Measurements from ENCODE around the gene NOD2. TPM values are rescaled to one million over a fixed set of nuclear protein-coding genes. Genes with fewer than 3 reads are reported as not detected.

The NOD2 gene
- total and polyA plus RNA-seq, 2 of the 13 experiments (the other 11 are each of a cell fraction or from before 2014, with no cell fraction given): 0.27 to 0.81 TPM

- TF ChIP-seq, protein P1, sequence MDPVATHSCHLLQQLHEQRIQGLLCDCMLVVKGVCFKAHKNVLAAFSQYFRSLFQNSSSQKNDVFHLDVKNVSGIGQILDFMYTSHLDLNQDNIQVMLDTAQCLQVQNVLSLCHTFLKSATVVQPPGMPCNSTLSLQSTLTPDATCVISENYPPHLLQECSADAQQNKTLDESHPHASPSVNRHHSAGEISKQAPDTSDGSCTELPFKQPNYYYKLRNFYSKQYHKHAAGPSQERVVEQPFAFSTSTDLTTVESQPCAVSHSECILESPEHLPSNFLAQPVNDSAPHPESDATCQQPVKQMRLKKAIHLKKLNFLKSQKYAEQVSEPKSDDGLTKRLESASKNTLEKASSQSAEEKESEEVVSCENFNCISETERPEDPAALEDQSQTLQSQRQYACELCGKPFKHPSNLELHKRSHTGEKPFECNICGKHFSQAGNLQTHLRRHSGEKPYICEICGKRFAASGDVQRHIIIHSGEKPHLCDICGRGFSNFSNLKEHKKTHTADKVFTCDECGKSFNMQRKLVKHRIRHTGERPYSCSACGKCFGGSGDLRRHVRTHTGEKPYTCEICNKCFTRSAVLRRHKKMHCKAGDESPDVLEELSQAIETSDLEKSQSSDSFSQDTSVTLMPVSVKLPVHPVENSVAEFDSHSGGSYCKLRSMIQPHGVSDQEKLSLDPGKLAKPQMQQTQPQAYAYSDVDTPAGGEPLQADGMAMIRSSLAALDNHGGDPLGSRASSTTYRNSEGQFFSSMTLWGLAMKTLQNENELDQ (CRISPR knock-in tag; IDR thresholded peaks at IDR 0.05; ENCODE audit: borderline replicate concordance): no peak
- TF ChIP-seq ZNF572 (CRISPR knock-in tag; IDR thresholded peaks at IDR 0.05) (peak; percentile 83; the same call in 1 of the 2 replicates), ZNF766 (CRISPR knock-in tag; IDR thresholded peaks at IDR 0.05; ENCODE audit: borderline replicate concordance) (peak; percentile 14; the same call in 1 of the 2 replicates), ZMYM3 (CRISPR knock-in tag; IDR thresholded peaks at IDR 0.05) (no peak)
Observed at GRCh38 chr16:50666658-50667496, 26.5 kb upstream of the NOD2 start (continued).

DNA sequence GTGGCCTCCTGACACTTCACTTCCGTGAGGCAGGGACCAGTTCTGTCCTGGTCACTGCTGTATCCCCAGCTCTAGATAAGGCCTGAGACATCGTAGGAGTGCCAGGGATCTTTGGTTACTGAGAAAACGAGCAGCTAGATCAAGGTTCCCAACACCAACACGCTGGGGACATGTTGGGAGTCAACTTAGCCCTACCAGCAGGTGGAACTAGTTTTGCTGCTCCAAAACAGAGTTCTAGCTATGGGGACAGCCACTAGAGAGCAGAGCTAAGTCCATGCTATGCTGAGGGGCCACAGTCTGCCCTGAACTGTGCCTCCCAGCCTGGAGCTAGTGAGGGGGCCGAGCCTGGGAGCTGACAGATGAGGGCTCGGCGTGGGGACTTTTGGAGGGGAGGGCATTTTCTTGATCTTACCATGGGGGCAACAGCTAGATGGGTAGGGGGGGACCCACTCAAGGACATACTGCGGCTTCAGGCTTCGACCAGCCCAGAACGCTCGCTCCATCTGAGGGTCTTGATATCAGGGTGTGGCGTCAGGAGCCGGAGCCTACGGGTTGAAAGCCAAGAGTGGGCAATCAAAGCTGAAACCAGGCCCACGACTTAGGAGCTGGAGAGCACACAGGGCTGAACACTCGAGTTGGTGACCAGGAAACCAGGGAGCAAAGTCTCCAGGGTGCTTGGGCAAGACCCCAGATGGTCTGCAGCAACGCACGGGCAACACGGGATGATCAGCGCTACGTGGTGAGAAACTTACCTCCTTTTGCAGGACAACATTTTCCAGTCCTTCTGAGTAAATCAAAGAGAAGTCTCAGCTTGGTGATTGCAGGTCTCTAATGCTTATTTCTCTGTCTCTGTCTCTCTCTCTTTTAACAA is 25.7 kb upstream of the NOD2 start:
- peak; percentile 15 for FAIRE-seq
- ATAC-seq: peak; percentile 67
- TF ChIP-seq SRY (CRISPR knock-in tag; IDR thresholded peaks at IDR 0.05) (0 out of 2 replicates have a peak, but pooled peaks have one; percentile 31), MTA1 (CRISPR knock-in tag; IDR thresholded peaks at IDR 0.05; ENCODE audit: borderline replicate concordance) (peak; percentile 70; the same call in 1 of the 2 replicates), FOXO1 (CRISPR knock-in tag; IDR thresholded peaks at IDR 0.05) (no peak), ZNF768 (CRISPR knock-in tag; IDR thresholded peaks at IDR 0.05) (peak; percentile 36; the same call in 1 of the 2 replicates), CHD4 (IDR thresholded peaks at IDR 0.05; ENCODE audit: borderline replicate concordance, low read length) (no peak), KMT2B (CRISPR knock-in tag; IDR thresholded peaks at IDR 0.05) (no peak), HOXA5 (CRISPR knock-in tag; IDR thresholded peaks at IDR 0.05) (no peak), DPF2 (CRISPR knock-in tag; IDR thresholded peaks at IDR 0.05; ENCODE audit: borderline replicate concordance, low read depth) (no peak), ZNF563 (CRISPR knock-in tag; IDR thresholded peaks at IDR 0.05) (no peak; the same call in 1 of the 2 replicates), ZNF615 (CRISPR knock-in tag; IDR thresholded peaks at IDR 0.05; ENCODE audit: borderline replicate concordance) (no peak), DR1 (CRISPR knock-in tag; IDR thresholded peaks at IDR 0.05) (no peak)
- TF ChIP-seq, protein P2, sequence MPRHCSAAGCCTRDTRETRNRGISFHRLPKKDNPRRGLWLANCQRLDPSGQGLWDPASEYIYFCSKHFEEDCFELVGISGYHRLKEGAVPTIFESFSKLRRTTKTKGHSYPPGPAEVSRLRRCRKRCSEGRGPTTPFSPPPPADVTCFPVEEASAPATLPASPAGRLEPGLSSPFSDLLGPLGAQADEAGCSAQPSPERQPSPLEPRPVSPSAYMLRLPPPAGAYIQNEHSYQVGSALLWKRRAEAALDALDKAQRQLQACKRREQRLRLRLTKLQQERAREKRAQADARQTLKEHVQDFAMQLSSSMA (CRISPR knock-in tag; IDR thresholded peaks at IDR 0.05): 0 out of 2 replicates have a peak, but pooled peaks have one; percentile 16

More for the DNA sequence above, 25.7 kb upstream of the NOD2 start:
- Histone ChIP-seq H3K27ac (ENCODE audit: extremely low read length, insufficient read depth, low read length) (peak overlapping the region; percentile 20), H3K4me3 (replicated peaks in 1 of 3; ENCODE audit: insufficient read depth in 1 of 3, low read depth in 2 of 3, low read length in 3 of 3) (peak overlapping the region in 1 of 3 experiments; percentile 13; a peak in 1 of 6 replicates), H3K4me2 (ENCODE audit: low read depth, low read length) (peak overlapping the region; percentile 58), H3K79me2 (ENCODE audit: insufficient read depth, low read length) (no peaks in the 10 kb centered on the region), H3K27me3 (ENCODE audit: control insufficient read depth in 1 of 2, insufficient read depth in 2 of 2, low read length in 2 of 2) (no peaks in the 10 kb centered on the region), H4K20me1 (ENCODE audit: insufficient read depth, low read length) (no peaks in the 10 kb centered on the region), H2AFZ (ENCODE audit: low read length) (no peak overlapping the region), H3K4me1 (ENCODE audit: insufficient read depth, low read length) (peaks cover 39% of the 10 kb centered on the region), H3K9me3 (ENCODE audit: low read length) (peaks cover 25% of the 10 kb centered on the region), H3K9ac (ENCODE audit: insufficient read depth, low read depth, low read length) (no peak overlapping the region), H3K36me3 (replicated peaks in 1 of 2; ENCODE audit: control insufficient read depth in 1 of 2, insufficient read depth in 2 of 2, low read length in 2 of 2) (no peaks in the 10 kb centered on the region)
- BruUV-seq (replicated peaks): no TSS peak
- no peak for DNase-seq (ENCODE audit: low spot score)
- CTCF ChIA-PET (ENCODE audit: low intra/inter-chr PET ratio, low total read pairs): interaction anchor here (0.6 to 3.3 kb wide), 3 partner anchors 80 to 526 kb away, joined by 3 to 19 read pairs (median 9); no protein-coding TSS in a partner anchor
- intact Hi-C loops (cut with micrococcal nuclease; ENCODE audit: unreplicated experiment): loop anchor here (5.0 to 10.0 kb wide), 3 partner anchors 75 to 423 kb away; partner anchors contain the start of gene CYLD
- POLR2A ChIA-PET: interaction anchor here (0.7 to 1.6 kb wide), 9 partner anchors 52 to 298 kb away, joined by 3 to 8 read pairs (median 4); partner anchors contain the start of gene NKD1
- in situ Hi-C loops (cut with HindIII; ENCODE audit: extremely low pct_ligation_motif_present, low pct_unique_long_range_greater_than_20kb): loop anchor here (5.0 to 10.0 kb wide), 3 partner anchors 140 to 403 kb away; partner anchors contain the start of gene ADCY7
- 47% methylated on average over 21 of the region's 21 CpGs for WGBS (ENCODE audit: low lambda C conversion rate)

Data from HepG2 (cell line).